GM18517 (cell line): Measurements from ENCODE around the gene STRIP2.
"Not testable (repeated sequence)": the region's sequence is repeated elsewhere in the genome, so short reads cannot be mapped to it uniquely, and the experiment has no call there.

Experiments
- ATAC-seq: cut with Tn5 transposase; IDR thresholded peaks from one replicate; pipeline ENCODE4 v1.9.1; 2021; ENCODE audit warnings: mild to moderate bottlenecking, moderate library complexity; ENCODE audit not compliant: unreplicated experiment

The STRIP2 gene, protein sequence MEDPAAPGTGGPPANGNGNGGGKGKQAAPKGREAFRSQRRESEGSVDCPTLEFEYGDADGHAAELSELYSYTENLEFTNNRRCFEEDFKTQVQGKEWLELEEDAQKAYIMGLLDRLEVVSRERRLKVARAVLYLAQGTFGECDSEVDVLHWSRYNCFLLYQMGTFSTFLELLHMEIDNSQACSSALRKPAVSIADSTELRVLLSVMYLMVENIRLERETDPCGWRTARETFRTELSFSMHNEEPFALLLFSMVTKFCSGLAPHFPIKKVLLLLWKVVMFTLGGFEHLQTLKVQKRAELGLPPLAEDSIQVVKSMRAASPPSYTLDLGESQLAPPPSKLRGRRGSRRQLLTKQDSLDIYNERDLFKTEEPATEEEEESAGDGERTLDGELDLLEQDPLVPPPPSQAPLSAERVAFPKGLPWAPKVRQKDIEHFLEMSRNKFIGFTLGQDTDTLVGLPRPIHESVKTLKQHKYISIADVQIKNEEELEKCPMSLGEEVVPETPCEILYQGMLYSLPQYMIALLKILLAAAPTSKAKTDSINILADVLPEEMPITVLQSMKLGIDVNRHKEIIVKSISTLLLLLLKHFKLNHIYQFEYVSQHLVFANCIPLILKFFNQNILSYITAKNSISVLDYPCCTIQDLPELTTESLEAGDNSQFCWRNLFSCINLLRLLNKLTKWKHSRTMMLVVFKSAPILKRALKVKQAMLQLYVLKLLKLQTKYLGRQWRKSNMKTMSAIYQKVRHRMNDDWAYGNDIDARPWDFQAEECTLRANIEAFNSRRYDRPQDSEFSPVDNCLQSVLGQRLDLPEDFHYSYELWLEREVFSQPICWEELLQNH

DNA sequence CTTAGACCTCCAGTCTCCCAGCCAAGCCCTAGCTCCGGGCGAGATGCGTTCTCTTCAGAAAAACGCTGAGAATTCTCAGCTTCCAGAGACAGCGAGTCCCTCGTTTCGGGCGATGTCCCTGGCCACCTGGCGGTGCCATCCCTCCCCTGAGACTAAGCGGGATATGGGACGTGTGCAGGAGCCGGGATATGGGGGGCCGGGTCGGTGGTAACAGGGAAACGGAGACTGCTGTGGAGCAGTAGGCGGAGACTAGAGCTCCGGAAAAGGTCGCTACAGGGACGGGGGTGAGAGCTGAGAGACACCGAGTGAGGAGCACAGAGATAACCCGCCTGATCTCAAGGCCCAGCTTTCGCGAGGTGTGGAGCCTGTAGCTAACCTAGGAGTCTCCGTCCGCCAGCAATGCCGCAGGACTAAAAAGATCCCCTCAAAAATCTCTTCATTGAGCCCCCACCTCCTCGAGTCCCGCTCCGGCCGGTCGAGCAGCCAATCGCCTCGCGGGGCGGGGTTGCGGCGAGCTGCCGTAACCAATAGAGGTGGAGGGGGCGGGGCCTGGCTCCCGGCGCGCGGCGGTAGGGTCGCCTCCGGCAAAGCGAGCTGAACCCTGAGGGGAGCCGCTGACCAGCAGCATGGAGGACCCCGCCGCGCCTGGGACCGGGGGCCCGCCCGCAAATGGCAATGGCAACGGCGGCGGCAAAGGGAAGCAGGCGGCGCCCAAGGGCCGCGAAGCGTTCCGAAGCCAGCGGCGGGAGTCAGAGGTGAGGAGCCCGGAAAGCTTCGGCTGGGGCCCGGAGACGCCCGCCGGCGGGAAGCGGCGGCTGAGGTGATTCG is at the start of gene STRIP2:
STRIP2 (plus strand) TSS at position 586 of the 828 bp plus-strand sequence; CDS start at position 627, 41 bp downstream.
- ATAC-seq = peak; percentile 92

DNA sequence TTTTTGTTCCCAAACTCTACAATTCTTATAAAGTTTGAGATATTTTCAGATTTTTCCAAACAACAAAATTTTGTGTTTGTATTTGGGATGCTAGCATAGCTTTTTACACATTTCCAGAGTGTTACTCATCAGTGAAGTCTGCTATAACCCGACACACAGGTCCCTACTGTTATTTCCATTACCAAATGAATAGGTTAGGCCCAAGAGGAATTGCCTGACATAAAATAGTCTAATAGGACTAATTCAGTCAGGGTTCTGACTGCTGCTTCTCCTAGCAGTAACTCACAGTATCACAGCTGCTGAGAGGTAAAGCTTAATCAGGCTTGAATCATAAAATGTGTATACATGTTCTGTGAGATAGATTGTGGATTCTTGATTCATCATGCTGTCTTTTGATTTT is 49.1 kb upstream of the STRIP2 start:
- no peak for ATAC-seq

DNA sequence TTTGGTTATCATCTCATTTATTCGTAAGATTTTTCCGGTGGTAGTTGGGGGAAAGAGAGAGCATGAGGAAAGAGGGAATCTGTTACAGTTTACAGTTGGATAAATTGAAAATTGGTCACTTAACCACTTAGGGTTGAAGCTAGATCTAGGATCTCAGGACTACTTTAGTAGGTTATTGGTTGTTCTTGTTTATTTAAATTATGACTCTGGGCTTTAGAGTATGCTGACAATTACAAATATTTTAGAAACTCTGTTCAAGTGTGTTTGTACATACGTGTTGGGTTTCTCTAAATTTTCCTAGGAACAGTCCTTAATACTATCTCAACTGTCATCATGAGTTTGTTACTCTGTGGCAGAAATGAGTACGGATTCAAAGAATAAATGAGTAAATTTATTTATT is 48.6 kb upstream of the STRIP2 start:
- ATAC-seq = no peak

DNA sequence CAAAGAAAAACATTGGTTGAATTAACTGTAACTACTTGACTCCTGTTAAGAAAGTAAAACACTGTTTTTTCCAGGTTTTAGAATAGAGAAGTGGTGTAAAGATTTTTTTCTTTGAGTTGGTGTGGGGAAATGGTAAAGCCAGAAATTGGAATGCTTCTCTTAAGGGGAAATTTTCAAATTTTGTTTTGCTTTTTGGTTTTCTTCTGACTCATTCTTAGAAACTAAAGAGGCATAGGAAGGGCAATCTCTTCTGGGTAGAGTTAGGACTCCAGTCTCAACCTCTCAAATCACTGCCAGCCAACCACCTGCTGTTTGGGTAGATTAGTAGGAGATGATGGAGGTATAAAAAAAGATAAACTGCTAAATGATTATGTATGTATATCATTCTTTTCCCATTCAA is 47.7 kb upstream of the STRIP2 start:
- no peak for ATAC-seq

DNA sequence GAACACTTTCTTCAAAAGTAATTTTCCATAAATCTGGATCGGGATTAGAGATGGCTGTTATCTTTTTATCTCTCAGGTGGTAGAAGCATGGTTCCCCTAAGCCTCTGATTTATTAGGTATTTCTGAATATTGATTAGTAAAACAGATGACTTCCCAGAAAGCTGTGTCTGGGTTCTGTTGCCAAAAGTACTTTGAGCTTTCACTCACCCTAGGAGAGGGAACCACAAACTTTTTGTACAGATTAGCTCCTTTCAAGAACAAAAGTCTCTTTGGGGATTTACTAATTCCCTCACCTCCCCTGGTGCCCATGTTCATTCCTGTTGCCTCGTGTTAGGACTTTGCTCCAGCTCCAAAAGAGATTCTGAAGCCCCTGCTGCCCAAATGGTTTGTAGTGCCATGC is 46.7 kb upstream of the STRIP2 start:
- no peak for ATAC-seq

DNA sequence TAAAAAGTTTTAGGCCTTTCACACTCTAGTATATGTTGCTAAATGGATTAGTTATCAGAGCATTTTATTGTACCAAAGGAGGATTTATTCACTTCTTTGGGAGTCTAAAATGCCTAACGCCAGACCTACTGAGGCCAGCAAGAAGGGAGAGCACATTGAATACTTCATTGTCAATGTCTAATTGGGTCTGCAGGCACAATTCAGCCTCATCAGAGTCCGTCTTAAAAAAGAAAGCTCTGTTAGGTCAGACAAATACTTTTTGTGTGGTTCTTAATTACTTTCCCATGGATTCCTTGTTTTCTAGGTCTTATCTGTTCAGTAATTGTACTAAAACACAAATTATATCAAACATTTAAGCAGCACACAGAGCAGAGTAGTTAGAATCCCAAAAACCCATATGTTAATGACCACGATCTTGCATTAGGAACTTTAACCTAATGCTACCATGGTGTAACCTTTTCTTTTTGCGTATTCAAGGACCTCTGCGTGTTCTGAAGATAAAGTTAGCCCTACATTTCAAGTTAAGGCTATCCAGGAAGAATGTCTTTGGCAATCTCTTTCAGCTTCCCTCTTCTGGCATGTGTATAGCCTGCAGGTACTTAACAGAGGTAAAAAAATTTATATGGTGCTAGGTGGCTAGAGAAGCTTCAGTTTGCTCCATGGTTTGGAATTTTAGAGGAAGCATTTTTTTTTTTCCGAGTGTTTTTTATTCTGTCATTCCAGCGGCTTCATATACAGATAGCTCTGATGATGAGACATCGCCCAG is 45.7 kb upstream of the STRIP2 start:
- ATAC-seq = no peak

DNA sequence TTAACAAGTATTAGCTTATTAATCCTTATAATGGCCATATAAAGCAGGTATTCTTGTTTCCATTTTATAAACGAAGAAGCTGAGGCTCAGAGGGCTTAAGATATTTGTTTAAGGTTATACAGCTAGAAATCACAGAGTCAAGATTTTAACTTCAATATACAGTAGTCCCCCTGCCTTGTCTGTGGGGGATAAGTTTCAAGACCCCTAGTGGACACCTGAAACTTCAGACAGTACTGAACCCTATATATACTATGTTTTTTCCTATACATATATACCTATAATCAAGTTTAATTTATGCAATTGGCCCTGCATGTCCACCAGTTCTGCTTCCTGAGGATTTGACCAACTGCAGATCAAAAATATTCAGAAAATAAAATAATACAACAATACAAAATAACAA is 44.4 kb upstream of the STRIP2 start:
- ATAC-seq = no peak

DNA sequence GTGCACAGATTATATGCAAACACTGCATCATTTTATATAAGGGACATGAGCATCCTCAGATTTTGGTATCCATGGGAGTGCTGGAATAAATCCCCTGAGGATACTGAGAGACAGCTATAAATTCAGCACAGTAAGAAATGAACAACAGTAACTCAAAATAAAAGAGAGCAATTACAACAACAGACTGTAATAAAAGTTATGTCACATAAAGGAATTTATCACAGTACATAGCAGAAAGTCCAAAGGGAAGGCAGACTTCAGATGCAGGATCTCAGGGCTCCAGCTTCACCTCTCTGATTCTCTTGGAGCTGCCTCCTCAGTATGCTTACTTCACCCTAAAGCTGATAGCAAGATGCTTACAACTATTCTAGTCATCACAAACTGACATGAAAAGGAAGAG is 43.9 kb upstream of the STRIP2 start:
- ATAC-seq = no peak

DNA sequence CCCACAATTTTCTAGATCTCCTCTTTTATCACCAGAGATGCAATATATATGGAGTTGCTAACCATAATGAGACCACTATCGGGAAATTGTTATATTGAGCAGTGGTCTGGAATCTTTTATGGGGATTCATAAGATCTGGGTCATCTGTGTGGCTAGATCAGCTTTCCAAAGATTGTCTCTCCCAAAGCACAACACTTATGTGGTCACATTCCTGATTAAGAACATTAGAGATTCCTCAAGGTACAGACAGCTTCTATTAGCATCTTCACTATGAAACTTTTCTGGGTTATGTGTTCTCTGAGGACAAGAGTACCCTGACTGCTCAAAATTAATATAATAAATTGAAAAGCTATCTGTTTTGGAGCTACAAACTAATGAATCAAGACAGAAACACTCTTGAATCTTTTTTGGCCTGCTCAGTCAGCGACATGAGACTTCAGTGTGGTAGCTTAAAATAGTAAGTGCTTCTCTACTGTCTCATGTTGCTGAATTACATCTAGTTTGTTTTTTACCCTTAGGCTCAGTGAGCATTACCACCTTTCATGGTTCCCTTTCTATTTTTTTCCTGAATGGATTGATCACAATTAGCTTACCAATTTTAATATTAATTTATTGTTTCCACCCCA is 42.6 kb upstream of the STRIP2 start:
- ATAC-seq = no peak

DNA sequence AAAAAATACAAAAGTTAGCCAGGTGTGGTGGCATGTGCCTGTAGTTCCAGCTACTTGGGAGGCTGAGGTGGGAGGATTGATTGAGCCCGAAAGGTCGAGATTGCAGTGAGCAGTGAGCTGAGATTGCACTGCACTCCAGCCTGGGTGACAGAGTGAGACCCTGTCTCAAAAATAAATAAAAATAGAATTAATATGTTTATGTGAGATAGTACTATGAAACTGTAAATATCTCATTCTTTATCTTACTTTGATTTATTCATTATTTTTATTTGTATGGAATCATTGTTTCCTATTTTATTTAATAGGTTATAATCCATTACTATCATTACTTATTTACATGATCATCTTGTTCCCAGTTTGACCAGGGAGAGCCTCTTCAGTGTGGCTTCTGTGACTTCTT is 41.0 kb upstream of the STRIP2 start:
- no peak for ATAC-seq

DNA sequence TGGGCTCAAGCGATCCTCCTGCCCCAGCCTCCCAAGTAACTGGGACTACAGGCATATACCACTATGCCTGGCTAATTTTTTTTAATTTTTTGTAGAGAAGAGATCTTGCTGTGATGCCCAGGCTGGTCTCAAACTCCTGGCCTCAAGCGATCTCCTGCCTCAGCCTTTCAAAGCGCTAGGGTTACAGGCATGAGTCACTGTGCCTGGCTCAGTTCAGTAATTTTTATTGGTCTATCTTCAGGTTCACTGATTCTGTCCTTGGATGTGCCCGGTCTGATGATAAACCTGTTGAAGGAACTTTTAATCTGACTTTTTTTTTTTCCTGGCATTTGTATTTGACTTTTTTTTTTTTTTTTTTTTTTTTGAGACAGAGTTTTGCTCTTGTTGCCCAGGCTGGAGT is 40.1 kb upstream of the STRIP2 start:
- no peak for ATAC-seq

DNA sequence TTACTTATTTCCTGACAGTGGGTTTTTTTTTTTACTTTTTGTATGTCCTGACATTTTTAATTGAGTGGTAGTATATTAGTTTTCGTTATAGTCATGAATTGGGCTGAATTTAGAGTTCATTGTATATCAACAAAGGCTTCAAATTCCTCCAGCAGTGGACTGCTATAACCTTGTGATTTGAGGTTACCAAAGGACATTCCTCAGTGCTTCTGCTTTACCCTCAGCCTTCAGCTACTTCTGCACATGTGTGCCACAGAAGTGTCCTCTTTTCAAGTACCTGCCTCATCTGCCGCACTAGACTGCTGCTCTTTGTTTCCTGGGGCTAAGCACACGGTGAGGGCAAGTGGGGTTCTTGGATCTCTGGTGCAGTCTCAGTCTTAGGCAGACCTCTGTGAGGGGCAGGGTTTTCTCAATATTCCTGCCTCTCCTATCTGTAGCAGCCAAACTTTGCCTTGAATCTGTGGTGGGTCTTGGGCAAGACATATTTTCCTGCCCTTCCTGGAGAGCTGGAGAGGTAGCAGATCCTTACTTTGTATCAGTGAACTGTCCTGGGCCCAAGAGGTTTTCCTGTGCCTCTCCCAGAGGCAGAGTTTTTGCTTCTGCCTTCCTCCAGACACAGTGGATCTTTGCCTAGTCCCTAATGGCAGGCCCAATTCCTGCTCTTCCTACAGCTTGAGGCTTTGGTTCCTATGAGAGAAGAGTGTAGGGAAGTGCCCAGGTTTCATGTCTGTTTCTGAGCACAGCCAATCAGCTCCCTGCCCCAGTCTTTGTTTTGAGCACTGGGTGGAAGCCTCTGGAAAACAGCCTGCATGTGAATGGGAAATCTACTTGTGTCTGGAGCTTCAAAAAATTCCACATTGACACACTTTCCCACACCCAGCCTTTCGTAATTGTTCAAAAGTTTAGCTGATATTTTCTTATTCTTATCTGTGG is 39.0 kb upstream of the STRIP2 start:
- no peak for ATAC-seq

DNA sequence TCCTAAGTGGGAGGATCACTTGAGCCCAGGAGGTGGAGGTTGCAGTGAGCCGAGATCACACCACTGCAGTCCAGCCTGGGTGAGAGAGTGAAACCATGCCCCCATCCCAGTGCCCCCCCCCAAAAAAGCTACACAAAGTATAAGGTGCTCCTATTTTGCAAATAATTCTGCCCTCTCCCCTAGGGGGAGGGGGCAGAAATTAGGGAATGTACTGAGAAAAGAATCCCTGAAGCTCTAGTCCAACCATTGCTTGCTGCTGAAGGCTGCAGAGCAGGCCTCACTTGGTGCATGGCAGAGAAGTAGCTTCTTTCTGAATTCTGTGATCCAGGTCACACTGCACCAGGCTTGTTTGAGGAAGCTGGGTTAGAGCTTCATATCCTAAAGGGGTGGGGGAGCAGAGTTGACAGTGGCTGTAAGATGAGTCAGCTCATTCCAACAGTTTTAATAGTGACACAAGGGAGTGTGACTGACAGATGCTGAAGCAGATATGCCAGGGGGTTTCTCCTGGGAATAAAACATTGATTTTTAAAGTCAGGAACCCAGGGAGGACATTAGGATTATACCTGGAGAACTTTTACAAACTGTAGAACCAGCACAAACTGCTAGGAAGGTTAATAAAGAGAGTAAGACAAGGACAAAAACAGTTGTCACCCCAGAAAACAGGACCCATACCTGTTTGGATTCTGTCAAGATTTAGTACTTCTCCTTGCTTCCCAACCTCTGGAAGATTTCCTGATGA is 32.8 kb upstream of the STRIP2 start:
- no peak for ATAC-seq

DNA sequence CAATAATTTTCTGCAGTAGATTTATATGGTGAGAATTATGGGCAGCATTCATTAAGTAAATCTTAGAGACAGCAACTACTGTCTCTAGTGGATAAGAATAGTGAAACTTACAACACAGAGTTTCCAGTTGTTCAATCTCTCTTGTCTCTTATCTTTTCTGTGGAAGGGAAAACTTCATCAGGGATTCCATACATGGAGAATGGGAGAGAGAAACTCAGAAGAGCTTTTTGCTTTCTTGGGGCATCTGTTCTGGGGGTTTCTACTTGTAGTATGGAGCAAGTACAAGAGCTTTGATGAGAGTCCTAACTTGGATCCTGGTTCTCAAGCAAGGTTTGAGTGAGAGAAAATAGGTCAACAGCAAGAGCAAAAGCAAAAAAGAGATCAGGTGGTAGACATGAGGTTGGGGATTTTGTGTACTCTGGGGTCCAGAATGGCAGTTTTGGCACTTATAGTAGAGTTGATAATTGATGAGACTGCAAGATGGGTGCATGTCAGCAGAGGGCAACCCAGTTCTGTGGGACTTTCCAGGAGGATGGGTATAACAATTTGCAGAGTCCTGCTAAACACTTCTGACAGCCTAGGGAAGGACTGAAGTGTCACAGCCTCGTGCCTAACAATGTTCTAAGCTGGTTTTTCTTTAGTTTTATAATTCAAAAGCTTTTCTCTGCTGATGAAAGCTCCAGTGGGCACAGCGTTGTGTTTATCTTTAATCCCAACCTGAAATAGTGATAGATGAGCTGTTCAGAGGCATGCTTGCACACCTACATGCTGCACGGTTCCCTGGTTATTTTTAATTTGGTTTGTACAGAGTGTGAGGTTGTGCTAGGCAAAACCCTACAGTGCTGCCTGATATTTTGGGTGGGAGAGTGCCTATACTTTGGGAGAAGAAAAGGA is 32.0 kb upstream of the STRIP2 start:
- peak; percentile 69 for ATAC-seq

DNA sequence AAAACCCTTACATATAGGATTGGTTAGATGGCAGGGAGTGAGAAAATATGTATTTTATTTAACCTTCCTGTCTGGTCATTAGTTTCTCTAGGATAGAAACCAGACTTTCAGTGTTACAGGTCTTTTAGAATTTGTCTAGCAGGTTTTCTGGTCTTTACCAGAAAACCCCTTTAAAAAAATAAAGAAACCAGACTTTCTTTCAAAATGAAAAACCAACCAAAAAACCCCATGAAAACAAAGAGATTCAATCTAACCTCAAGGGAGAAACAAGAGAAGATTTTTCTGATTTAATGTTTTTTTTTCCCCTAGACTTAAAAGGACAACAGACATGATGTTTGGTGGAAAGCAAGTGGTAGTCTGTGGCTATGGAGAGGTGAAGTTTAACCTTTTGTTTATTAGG is 28.7 kb upstream of the STRIP2 start:
- ATAC-seq = no peak

DNA sequence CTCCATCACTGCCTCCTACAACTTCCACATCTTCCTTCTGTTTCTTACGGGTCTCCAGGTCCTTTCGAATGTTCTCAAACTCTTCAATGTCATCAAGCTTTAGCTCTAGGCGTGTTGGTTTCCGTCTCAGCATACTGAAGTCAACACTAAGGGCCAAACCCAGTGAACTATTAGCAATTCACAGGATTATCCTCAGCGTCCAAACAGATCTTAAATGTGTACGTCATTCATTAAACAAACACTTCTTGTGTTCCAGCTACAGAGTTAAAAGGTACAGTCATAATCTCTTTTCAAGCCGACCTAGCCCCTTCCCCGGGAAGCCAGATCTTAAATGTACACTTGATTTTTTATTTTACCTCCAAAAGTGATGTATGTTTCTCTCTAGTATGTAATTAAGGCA is 24.0 kb upstream of the STRIP2 start:
- not testable (repeated sequence) for ATAC-seq

DNA sequence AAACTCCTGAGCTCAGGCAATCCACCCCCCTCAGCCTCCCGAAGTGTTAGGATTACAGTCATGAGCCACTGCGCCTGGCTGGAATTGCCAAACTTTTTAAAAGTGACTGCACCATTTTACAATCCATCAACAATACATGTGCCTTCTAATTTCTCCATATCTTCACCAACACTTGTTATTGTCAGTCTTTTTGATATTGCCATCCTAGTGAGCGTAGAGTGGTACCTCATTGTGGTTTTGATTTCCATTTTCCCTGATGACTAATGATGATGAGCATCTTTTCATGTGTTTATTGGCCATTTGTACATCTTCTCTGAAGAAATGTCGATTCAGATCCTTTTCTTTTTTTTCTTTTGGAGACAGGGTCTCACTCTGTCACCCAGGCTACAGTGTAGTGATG is 21.7 kb upstream of the STRIP2 start:
- no peak for ATAC-seq
